Sigmoid colon (tissue), 3 donors: ENCODE data around the gene DDX20.

ENCODE experiments used
- POLR2A ChIP-seq, 2 donors: fragments of 450-650 bp; IDR thresholded peaks; one replicate each; pipeline ENCODE4 v1.6.1; 2016; ENCODE audit warnings: antibody characterized with exemption in 2 of 2, mild to moderate bottlenecking in 2 of 2, moderate library complexity in 2 of 2
- TF ChIP-seq, protein P1 (sequence below), 4 experiments: fragments of 450-650 bp in 3 of 4; fragments of 200-600 bp in 1 of 4; IDR thresholded peaks; one replicate each; pipeline ENCODE4 v1.5.1; 2016 to 2019; ENCODE audit warnings: antibody characterized with exemption in 4 of 4, mild to moderate bottlenecking in 3 of 4, moderate library complexity in 2 of 4

DNA sequence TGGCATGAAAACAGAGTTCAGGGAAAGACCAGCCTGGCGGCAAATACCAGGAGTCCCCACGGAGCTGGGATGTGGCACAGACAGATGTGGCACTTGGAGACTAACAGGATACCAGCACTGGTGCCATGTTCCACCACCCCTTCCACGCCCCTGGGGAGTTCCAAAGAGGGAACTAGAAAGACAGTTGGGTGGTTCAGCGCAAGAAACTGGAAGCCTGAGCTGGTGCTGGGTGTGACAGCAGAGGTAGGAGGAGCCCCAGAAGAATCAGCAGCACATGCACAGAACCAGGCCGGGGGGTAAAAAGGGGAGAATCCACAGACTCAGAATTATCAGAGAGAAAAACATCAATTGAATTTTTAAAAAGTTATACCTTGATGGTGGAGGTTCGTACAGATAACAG, 22.4 kb downstream of the DDX20 start:
- TF ChIP-seq, protein P1, sequence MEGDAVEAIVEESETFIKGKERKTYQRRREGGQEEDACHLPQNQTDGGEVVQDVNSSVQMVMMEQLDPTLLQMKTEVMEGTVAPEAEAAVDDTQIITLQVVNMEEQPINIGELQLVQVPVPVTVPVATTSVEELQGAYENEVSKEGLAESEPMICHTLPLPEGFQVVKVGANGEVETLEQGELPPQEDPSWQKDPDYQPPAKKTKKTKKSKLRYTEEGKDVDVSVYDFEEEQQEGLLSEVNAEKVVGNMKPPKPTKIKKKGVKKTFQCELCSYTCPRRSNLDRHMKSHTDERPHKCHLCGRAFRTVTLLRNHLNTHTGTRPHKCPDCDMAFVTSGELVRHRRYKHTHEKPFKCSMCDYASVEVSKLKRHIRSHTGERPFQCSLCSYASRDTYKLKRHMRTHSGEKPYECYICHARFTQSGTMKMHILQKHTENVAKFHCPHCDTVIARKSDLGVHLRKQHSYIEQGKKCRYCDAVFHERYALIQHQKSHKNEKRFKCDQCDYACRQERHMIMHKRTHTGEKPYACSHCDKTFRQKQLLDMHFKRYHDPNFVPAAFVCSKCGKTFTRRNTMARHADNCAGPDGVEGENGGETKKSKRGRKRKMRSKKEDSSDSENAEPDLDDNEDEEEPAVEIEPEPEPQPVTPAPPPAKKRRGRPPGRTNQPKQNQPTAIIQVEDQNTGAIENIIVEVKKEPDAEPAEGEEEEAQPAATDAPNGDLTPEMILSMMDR (IDR thresholded peaks at IDR 0.05), result no peak
- no peak for TF ChIP-seq POLR2A (IDR thresholded peaks at IDR 0.05)
